HepG2 (cell line): ENCODE results near the gene RAB17. TPM values are rescaled to one million over a fixed set of nuclear protein-coding genes. Genes with fewer than 3 reads are reported as not detected.

Source experiments
- DNMT3B ChIP-seq: conservative IDR thresholded peaks from 2 replicates; pipeline ENCODE4 v1.6.1; 2016; ENCODE audit warnings: missing biosample characterization, control low read depth
- HINFP ChIP-seq: sonication (generic); formaldehyde crosslinking; IDR thresholded peaks from 2 replicates; pipeline ENCODE4 v1.4.0; 2020; ENCODE audit warnings: low read depth, mild to moderate bottlenecking, missing genetic modification reagents
- HMGXB4 ChIP-seq, 2 experiments: sonication (generic) in 1 of 2; formaldehyde crosslinking in 1 of 2; IDR thresholded peaks; 2 replicates each; pipeline versions ENCODE4 v1.4.0 to v1.6.1; 2018 to 2020; ENCODE audit warnings: missing genetic modification reagents in 2 of 2, borderline replicate concordance in 1 of 2, low read depth in 1 of 2, mild to moderate bottlenecking in 1 of 2, missing biosample characterization in 1 of 2
- IRF9 ChIP-seq: sonication (generic); formaldehyde crosslinking; IDR thresholded peaks from 2 replicates; pipeline ENCODE4 v1.8.0; 2022; ENCODE audit warnings: missing genetic modification reagents, mild to moderate bottlenecking, borderline replicate concordance
- IRX3 ChIP-seq: sonication (generic); formaldehyde crosslinking; IDR thresholded peaks from 2 replicates; pipeline ENCODE4 v1.8.1; 2023; ENCODE audit warnings: mild to moderate bottlenecking, low read depth, missing genetic modification reagents, borderline replicate concordance
- KAT2B ChIP-seq: fragments of 150-350 bp; IDR thresholded peaks from 2 replicates; pipeline ENCODE4 v1.6.1; 2014; ENCODE audit warnings: low read depth, low read length, borderline replicate concordance
- KLF13 ChIP-seq: sonication (generic); formaldehyde crosslinking; IDR thresholded peaks from 2 replicates; pipeline ENCODE4 v1.4.0; 2020; ENCODE audit warnings: mild to moderate bottlenecking, missing genetic modification reagents
- MXD4 ChIP-seq: IDR thresholded peaks from 2 replicates; pipeline ENCODE4 v1.6.1; 2016; ENCODE audit warnings: mild to moderate bottlenecking, missing biosample characterization, missing genetic modification reagents
- MYNN ChIP-seq: sonication (generic); formaldehyde crosslinking; IDR thresholded peaks from 2 replicates; pipeline ENCODE4 v1.4.0; 2020; ENCODE audit warnings: mild to moderate bottlenecking, low read depth, missing genetic modification reagents
- NCOA2 ChIP-seq: sonication (generic); formaldehyde crosslinking; IDR thresholded peaks from 2 replicates; pipeline ENCODE4 v1.8.0; 2022; ENCODE audit warnings: inconsistent platforms
- PHF8 ChIP-seq: sonication (generic); formaldehyde crosslinking; IDR thresholded peaks from 2 replicates; pipeline ENCODE4 v1.5.0; 2020; ENCODE audit warnings: missing genetic modification reagents
- ZBTB14 ChIP-seq: sonication (generic); formaldehyde crosslinking; IDR thresholded peaks from 2 replicates; pipeline ENCODE4 v1.4.0; 2020; ENCODE audit warnings: missing genetic modification reagents
- ZFP36L1 ChIP-seq: sonication (generic); formaldehyde crosslinking; IDR thresholded peaks from 2 replicates; pipeline ENCODE4 v1.8.0; 2022; ENCODE audit warnings: mild to moderate bottlenecking, missing genetic modification reagents, moderate library complexity
- ZFP36L2 ChIP-seq: sonication (generic); formaldehyde crosslinking; IDR thresholded peaks from 2 replicates; pipeline ENCODE4 v1.4.0; 2020; ENCODE audit warnings: missing genetic modification reagents
- ZFP82 ChIP-seq: sonication (generic); formaldehyde crosslinking; IDR thresholded peaks from 2 replicates; pipeline ENCODE4 v1.5.1; 2020; ENCODE audit warnings: mild to moderate bottlenecking, missing genetic modification reagents, borderline replicate concordance
- ZNF761 ChIP-seq: sonication (generic); formaldehyde crosslinking; conservative IDR thresholded peaks from 2 replicates; pipeline ENCODE4 v1.4.0; 2020; ENCODE audit warnings: mild to moderate bottlenecking, missing genetic modification reagents
- polyA plus RNA-seq, 8 experiments: library from polyadenylated mRNA; depleted of rRNA in 3 of 8; stranded (reverse) in 7 of 8; unstranded in 1 of 8; fragments of >200 nt; fragmentation: Illumina TruSeq in 4 of 8; extraction: Trizol in 4 of 8; gene quantifications; 2 replicates each; pipeline versions ENCODE4 v1.2.1 to v1.2.3, GENCODE V29; 2011 to 2016; ENCODE audit warnings: low read depth in 4 of 8, missing spikeins in 1 of 8, mixed read lengths in 1 of 8; ENCODE audit not compliant: insufficient read depth in 1 of 8
- total RNA-seq, 5 experiments: library from RNA; depleted of rRNA; stranded (reverse); fragments of >200 nt; fragmentation: Illumina TruSeq; extraction: Trizol; gene quantifications; 2 replicates each; pipeline ENCODE4 v1.2.3, GENCODE V29; 2016; ENCODE audit warnings: low read depth in 1 of 5

Gene RAB17
- total and polyA plus RNA-seq, 2 of the 13 experiments (the other 11 are each of a cell fraction or from before 2014, with no cell fraction given) = 68.0 to 124 TPM

- no peak for TF ChIP-seq MYNN (CRISPR knock-in tag)
- peak; percentile 36; the same call in 1 of the 2 replicates for TF ChIP-seq HINFP (CRISPR knock-in tag)
- no peak for TF ChIP-seq IRX3
- peak; percentile 77 for TF ChIP-seq ZFP36L1 (CRISPR knock-in tag)
- no peak for TF ChIP-seq ZFP36L2 (CRISPR knock-in tag)
- no peak; the same call in 1 of the 2 replicates for TF ChIP-seq DNMT3B (CRISPR knock-in tag)
- TF ChIP-seq ZBTB14 = no peak
- TF ChIP-seq MXD4 (CRISPR knock-in tag) = peak; percentile 92
- peak; percentile 46 to 89 for TF ChIP-seq HMGXB4 (CRISPR knock-in tag; IDR thresholded peaks at IDR 0.05; ENCODE audit: borderline replicate concordance in 1 of 2, low read depth in 1 of 2)
- TF ChIP-seq KLF13 (CRISPR knock-in tag) = no peak
- TF ChIP-seq NCOA2 (CRISPR knock-in tag) = peak; percentile 95
- TF ChIP-seq PHF8 (CRISPR knock-in tag) = peak; percentile 44; the same call in 1 of the 2 replicates
- TF ChIP-seq IRF9 (CRISPR knock-in tag) = peak; percentile 87
- TF ChIP-seq ZNF761 (CRISPR knock-in tag) = 0 out of 2 replicates have a peak, but pooled peaks have one; percentile 71
- TF ChIP-seq ZFP82 = no peak
- TF ChIP-seq KAT2B = no peak
Observed at GRCh38 chr2:237614151-237614720, 23.7 kb upstream of the RAB17 start (continued).
